Body of pancreas (tissue), 4 donors: ENCODE measurements around the gene TIMMDC1.

Experiments
- POLR2A ChIP-seq, 3 donors: fragments of 450-650 bp; IDR thresholded peaks; one replicate each; pipeline ENCODE4 v1.6.1; 2016; ENCODE audit warnings: antibody characterized with exemption in 3 of 3, mild to moderate bottlenecking in 2 of 3
- TF ChIP-seq, protein P1 (sequence below), 7 experiments: fragments of 450-650 bp in 4 of 7; fragments of 200-600 bp in 3 of 7; sonication (generic) in 3 of 7; IDR thresholded peaks; one replicate each; pipeline ENCODE4 v1.5.1; 2016 to 2019; ENCODE audit warnings: antibody characterized with exemption in 7 of 7

DNA sequence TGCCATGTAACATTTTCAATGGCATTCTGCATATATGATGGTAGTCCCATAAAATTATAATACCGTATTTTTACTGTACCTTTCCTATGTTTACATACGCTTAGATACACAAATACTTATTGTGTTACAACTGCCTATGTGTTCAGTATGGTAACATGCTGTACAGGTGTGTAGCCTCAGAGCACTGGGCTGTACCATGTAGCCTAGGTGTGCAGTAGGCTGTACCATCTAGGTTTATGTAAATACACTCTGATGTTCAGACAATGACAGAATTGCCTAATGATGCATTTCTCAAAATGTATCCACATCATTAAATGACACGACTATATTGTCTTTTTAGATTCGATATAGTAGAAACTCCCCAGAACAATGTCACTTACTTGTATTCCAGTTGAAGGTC lies 38.4 kb downstream of the TIMMDC1 start:
- TF ChIP-seq, protein P1, sequence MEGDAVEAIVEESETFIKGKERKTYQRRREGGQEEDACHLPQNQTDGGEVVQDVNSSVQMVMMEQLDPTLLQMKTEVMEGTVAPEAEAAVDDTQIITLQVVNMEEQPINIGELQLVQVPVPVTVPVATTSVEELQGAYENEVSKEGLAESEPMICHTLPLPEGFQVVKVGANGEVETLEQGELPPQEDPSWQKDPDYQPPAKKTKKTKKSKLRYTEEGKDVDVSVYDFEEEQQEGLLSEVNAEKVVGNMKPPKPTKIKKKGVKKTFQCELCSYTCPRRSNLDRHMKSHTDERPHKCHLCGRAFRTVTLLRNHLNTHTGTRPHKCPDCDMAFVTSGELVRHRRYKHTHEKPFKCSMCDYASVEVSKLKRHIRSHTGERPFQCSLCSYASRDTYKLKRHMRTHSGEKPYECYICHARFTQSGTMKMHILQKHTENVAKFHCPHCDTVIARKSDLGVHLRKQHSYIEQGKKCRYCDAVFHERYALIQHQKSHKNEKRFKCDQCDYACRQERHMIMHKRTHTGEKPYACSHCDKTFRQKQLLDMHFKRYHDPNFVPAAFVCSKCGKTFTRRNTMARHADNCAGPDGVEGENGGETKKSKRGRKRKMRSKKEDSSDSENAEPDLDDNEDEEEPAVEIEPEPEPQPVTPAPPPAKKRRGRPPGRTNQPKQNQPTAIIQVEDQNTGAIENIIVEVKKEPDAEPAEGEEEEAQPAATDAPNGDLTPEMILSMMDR (IDR thresholded peaks at IDR 0.05) = no peak
- TF ChIP-seq POLR2A (IDR thresholded peaks at IDR 0.05) = no peak
